Lower leg skin (tissue), 3 donors: ENCODE data around the gene AGTR1.

Experiments
- POLR2A ChIP-seq, 2 donors: fragments of 450-650 bp; IDR thresholded peaks; one replicate each; pipeline ENCODE4 v1.6.1; 2016 to 2017; ENCODE audit warnings: antibody characterized with exemption in 2 of 2, mild to moderate bottlenecking in 1 of 2, moderate library complexity in 1 of 2
- TF ChIP-seq, protein P1 (sequence below), 3 donors: fragments of 450-650 bp; IDR thresholded peaks; one replicate each; pipeline ENCODE4 v1.5.1; 2016; ENCODE audit warnings: antibody characterized with exemption in 3 of 3, mild to moderate bottlenecking in 3 of 3, moderate library complexity in 2 of 3

DNA sequence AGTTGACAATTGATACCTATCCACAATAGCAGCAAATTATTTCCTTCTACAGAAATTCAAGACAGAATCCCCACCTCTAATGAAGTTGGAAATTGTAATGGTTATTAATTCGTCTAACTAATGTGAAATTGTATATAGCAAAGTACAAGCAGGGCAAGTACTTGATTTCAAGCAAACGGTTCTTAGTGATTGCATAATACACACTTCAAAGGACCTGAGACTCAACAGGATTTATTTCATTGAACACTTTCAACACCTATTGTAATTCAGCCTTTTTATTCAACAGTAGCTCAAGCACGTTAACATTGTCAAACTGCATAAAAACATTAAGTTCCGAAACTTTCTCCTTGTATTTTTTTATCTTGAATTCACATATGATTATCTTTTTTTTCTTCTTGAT is 40.2 kb upstream of the AGTR1 start:
- no peak for TF ChIP-seq POLR2A (IDR thresholded peaks at IDR 0.05)
- TF ChIP-seq, protein P1, sequence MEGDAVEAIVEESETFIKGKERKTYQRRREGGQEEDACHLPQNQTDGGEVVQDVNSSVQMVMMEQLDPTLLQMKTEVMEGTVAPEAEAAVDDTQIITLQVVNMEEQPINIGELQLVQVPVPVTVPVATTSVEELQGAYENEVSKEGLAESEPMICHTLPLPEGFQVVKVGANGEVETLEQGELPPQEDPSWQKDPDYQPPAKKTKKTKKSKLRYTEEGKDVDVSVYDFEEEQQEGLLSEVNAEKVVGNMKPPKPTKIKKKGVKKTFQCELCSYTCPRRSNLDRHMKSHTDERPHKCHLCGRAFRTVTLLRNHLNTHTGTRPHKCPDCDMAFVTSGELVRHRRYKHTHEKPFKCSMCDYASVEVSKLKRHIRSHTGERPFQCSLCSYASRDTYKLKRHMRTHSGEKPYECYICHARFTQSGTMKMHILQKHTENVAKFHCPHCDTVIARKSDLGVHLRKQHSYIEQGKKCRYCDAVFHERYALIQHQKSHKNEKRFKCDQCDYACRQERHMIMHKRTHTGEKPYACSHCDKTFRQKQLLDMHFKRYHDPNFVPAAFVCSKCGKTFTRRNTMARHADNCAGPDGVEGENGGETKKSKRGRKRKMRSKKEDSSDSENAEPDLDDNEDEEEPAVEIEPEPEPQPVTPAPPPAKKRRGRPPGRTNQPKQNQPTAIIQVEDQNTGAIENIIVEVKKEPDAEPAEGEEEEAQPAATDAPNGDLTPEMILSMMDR (IDR thresholded peaks at IDR 0.05) = no peak
